Mesendoderm (in vitro differentiated cells): Measurements from ENCODE around the gene CRIM1.
A peak's percentile ranks its signal among the peaks of the same experiment; 100 is the strongest.
"Not testable (repeated sequence)": the region's sequence is repeated elsewhere in the genome, so short reads cannot be mapped to it uniquely, and the experiment has no call there.

ENCODE experiments used
- DNase-seq: peaks from one replicate; pipeline ENCODE4 v3.0.0; 2013
- H2AK5ac ChIP-seq: 2 replicates; pipeline ENCODE4 v1.6.1; 2013; ENCODE audit warnings: low read length, inconsistent platforms
- H2BK120ac ChIP-seq: 2 replicates; pipeline ENCODE4 v1.6.1; 2013; ENCODE audit warnings: low read depth, mild to moderate bottlenecking, low read length, moderate library complexity, mixed read lengths
- H2BK15ac ChIP-seq: replicated peaks from 2 replicates; pipeline ENCODE4 v1.6.1; 2013; ENCODE audit warnings: low read depth, mild to moderate bottlenecking, moderate library complexity
- H2BK5ac ChIP-seq: 2 replicates; pipeline ENCODE4 v1.6.1; 2013; ENCODE audit warnings: low read length, inconsistent platforms
- H3K18ac ChIP-seq: 2 replicates; pipeline ENCODE4 v1.6.1; 2013; ENCODE audit warnings: mild to moderate bottlenecking, low read length, mixed read lengths
- H3K23ac ChIP-seq: one replicate; pipeline ENCODE4 v1.6.1; 2013; ENCODE audit warnings: low read length
- H3K27ac ChIP-seq: 2 replicates; pipeline ENCODE4 v1.5.1; 2013; ENCODE audit warnings: low read depth, mild to moderate bottlenecking, inconsistent platforms, low read length, moderate library complexity
- H3K27me3 ChIP-seq: 2 replicates; pipeline ENCODE4 v1.6.1; 2013; ENCODE audit warnings: low read length, control low read depth, mild to moderate bottlenecking, inconsistent platforms; ENCODE audit not compliant: insufficient read depth, poor library complexity
- H3K36me3 ChIP-seq: 2 replicates; pipeline ENCODE4 v1.6.1; 2013; ENCODE audit warnings: low read length, inconsistent platforms; ENCODE audit not compliant: control insufficient read depth, insufficient read depth
- H3K4ac ChIP-seq: one replicate; pipeline ENCODE4 v1.6.1; 2013; ENCODE audit warnings: low read depth, mild to moderate bottlenecking, low read length, moderate library complexity
- H3K4me1 ChIP-seq: 2 replicates; pipeline ENCODE4 v1.6.1; 2013; ENCODE audit warnings: low read depth, low read length, inconsistent platforms; ENCODE audit not compliant: control insufficient read depth
- H3K4me2 ChIP-seq: 2 replicates; pipeline ENCODE4 v1.6.1; 2013; ENCODE audit warnings: low read length
- H3K4me3 ChIP-seq: 2 replicates; pipeline ENCODE4 v1.5.1; 2013; ENCODE audit warnings: mild to moderate bottlenecking, low read length
- H3K56ac ChIP-seq: one replicate; pipeline ENCODE4 v1.6.1; 2013; ENCODE audit warnings: low read length
- H3K79me1 ChIP-seq: 2 replicates; pipeline ENCODE4 v1.6.1; 2013; ENCODE audit warnings: low read length, inconsistent platforms
- H3K79me2 ChIP-seq: 2 replicates; pipeline ENCODE4 v1.6.1; 2013; ENCODE audit warnings: mild to moderate bottlenecking, low read length; ENCODE audit not compliant: control insufficient read depth, insufficient read depth
- H3K9ac ChIP-seq: 2 replicates; pipeline ENCODE4 v1.6.1; 2013; ENCODE audit warnings: low read length, inconsistent platforms
- H4K5ac ChIP-seq: one replicate; pipeline ENCODE4 v1.6.1; 2013; ENCODE audit warnings: low read length
- H4K8ac ChIP-seq: one replicate; pipeline ENCODE4 v1.6.1; 2013; ENCODE audit warnings: low read depth, mild to moderate bottlenecking, control low read depth, low read length, moderate library complexity
- WGBS: extraction: QIAGEN DNeasy Blood & Tissue Kit; methylation state at CpG from one replicate; pipeline ENCODE4 v1.1.7; 2013; ENCODE audit warnings: low lambda C conversion rate, missing lambda C conversion rate; ENCODE audit not compliant: insufficient coverage; ENCODE audit errors: extremely low coverage; 5-methylcytosine and 5-hydroxymethylcytosine counted together

The CRIM1 gene

GRCh38 chr2:36360834-36361233 is 5.3 kb downstream of the CRIM1 start:
- no CpG with 5 or more reads among the region's 1 CpG for WGBS
- Histone ChIP-seq H3K27ac (no peak overlapping the region), H4K5ac (no peak overlapping the region), H3K4ac (no peak overlapping the region), H3K27me3 (no peaks in the 10 kb centered on the region), H3K79me1 (peaks cover 11% of the 10 kb centered on the region), H3K4me2 (no peak overlapping the region), H3K79me2 (peaks cover 91% of the 10 kb centered on the region), H3K18ac (no peak overlapping the region), H3K23ac (no peak overlapping the region), H4K8ac (no peak overlapping the region), H2AK5ac (no peak overlapping the region), H3K4me3 (no peak overlapping the region), H2BK15ac (no peak overlapping the region), H3K4me1 (peaks cover 12% of the 10 kb centered on the region), H2BK120ac (no peak overlapping the region), H2BK5ac (no peak overlapping the region), H3K56ac (no peak overlapping the region), H3K9ac (no peak overlapping the region), H3K36me3 (no peaks in the 10 kb centered on the region)
- no peak for DNase-seq

DNA sequence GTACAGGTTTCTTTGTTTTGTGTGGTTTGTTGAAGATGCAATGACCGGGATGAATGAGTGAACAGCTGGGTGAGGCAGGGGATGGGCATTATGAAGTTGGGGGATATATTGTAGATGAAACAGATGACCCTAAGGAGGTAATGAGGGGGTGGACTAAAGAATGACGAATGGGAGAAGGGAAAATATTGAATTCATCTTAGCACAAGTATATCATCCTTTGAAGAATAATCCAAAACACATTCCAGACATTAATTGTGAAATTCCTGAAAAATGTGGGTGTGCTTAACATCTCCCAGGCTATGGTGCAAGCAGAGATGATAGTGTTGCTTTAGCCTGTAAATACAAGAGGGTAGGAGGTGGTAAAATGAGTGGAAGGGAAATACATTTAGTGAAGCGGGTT is 5.8 kb downstream of the CRIM1 start:
- Histone ChIP-seq H3K27me3 (no peaks in the 10 kb centered on the region), H4K8ac (no peak overlapping the region), H3K36me3 (no peaks in the 10 kb centered on the region), H3K4me3 (no peak overlapping the region), H3K79me2 (peaks cover 90% of the 10 kb centered on the region), H3K27ac (no peak overlapping the region), H3K23ac (no peak overlapping the region), H3K4ac (no peak overlapping the region), H2AK5ac (no peak overlapping the region), H4K5ac (no peak overlapping the region), H3K18ac (peak overlapping the region; percentile 34), H2BK5ac (no peak overlapping the region), H3K79me1 (peaks cover 11% of the 10 kb centered on the region), H2BK15ac (no peak overlapping the region), H3K4me1 (peaks cover 12% of the 10 kb centered on the region), H3K4me2 (no peak overlapping the region), H3K9ac (no peak overlapping the region), H3K56ac (no peak overlapping the region), H2BK120ac (no peak overlapping the region)
- no CpG with 5 or more reads among the region's 3 CpGs for WGBS
- DNase-seq: no peak

- WGBS: no CpG with 5 or more reads among the region's 3 CpGs
- H2BK15ac ChIP-seq: no peak overlapping the region
- no peak overlapping the region for H2AK5ac ChIP-seq
- H3K56ac ChIP-seq: peak overlapping the region; percentile 30
- H3K4me1 ChIP-seq: peaks cover 15% of the 10 kb centered on the region
- H3K9ac ChIP-seq: no peak overlapping the region
- no peak overlapping the region for H4K8ac ChIP-seq
- no peak overlapping the region for H3K4me3 ChIP-seq
- H3K79me2 ChIP-seq: peaks cover 87% of the 10 kb centered on the region
- H3K79me1 ChIP-seq: peaks cover 11% of the 10 kb centered on the region
- no peak overlapping the region for H3K4me2 ChIP-seq
- H4K5ac ChIP-seq: no peak overlapping the region
- no peak overlapping the region for H3K18ac ChIP-seq
- H3K27ac ChIP-seq: no peak overlapping the region
- H3K27me3 ChIP-seq: no peaks in the 10 kb centered on the region
- no peaks in the 10 kb centered on the region for H3K36me3 ChIP-seq
- H2BK5ac ChIP-seq: no peak overlapping the region
- DNase-seq: no peak
- H2BK120ac ChIP-seq: no peak overlapping the region
- H3K23ac ChIP-seq: no peak overlapping the region
- no peak overlapping the region for H3K4ac ChIP-seq
Measured at GRCh38 chr2:36362291-36362690, 6.7 kb downstream of the CRIM1 start.

GRCh38 chr2:36363085-36363484 is 7.5 kb downstream of the CRIM1 start:
- H3K9ac ChIP-seq, H3K36me3 ChIP-seq, H3K18ac ChIP-seq, H2BK15ac ChIP-seq, H2BK120ac ChIP-seq, H2BK5ac ChIP-seq, H3K27me3 ChIP-seq, H2AK5ac ChIP-seq, H3K4ac ChIP-seq, H3K4me3 ChIP-seq, H3K4me2 ChIP-seq, H3K23ac ChIP-seq, H3K27ac ChIP-seq, DNase-seq, H4K8ac ChIP-seq, H4K5ac ChIP-seq: not testable (repeated sequence)
- H3K4me1 ChIP-seq: peaks cover 19% of the 10 kb centered on the region
- H3K56ac ChIP-seq: peak overlapping the region; percentile 37
- peaks cover 87% of the 10 kb centered on the region for H3K79me2 ChIP-seq
- H3K79me1 ChIP-seq: peaks cover 11% of the 10 kb centered on the region
- WGBS: no CpG with 5 or more reads among the region's 2 CpGs

DNA sequence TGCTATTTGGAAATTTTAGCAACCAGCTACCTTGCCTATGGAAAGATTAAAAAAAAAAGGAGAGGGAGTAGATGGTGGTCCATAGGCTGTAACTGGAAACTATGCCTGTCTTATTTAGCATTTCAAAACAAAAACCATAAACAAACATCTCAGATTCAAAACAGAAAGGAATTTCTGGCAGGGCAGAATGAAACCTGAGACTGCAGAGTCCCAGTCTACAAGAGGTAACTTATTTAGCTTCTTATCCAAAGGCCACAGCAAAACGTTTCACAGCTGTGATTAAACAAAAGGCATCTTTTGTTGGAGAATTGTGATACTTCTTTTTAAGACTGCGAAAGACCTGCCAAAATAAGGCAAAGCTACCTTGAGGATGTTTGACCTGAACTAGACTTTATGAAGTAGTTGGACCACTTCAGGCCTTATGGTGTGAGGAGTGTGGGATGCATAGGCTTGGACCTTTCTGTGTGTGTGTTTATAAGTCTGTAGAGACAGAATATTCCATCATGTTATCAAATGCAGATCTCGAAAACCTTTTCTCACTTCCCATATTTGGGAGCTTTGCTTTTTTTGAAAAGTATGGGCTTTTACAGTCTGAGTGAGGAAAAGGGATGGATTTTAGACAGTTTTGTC is 11.0 kb downstream of the CRIM1 start:
- Histone ChIP-seq H3K79me1 (peaks cover 13% of the 10 kb centered on the region), H2AK5ac (no peak overlapping the region), H2BK15ac (no peak overlapping the region), H3K27me3 (no peaks in the 10 kb centered on the region), H3K4me3 (no peak overlapping the region), H3K23ac (no peak overlapping the region), H3K4ac (no peak overlapping the region), H2BK5ac (no peak overlapping the region), H2BK120ac (no peak overlapping the region), H4K5ac (no peak overlapping the region), H3K4me1 (peaks cover 30% of the 10 kb centered on the region), H3K56ac (no peak overlapping the region), H4K8ac (no peak overlapping the region), H3K9ac (no peak overlapping the region), H3K79me2 (peaks cover 80% of the 10 kb centered on the region), H3K4me2 (no peak overlapping the region), H3K18ac (no peak overlapping the region), H3K36me3 (no peaks in the 10 kb centered on the region), H3K27ac (peak overlapping the region; percentile 22)
- DNase-seq: no peak
- WGBS: no CpG with 5 or more reads among the region's 3 CpGs

- H3K18ac ChIP-seq: peak overlapping the region; percentile 90
- no peak overlapping the region for H4K5ac ChIP-seq
- peak overlapping the region; percentile 56 for H3K27ac ChIP-seq
- H3K4me1 ChIP-seq: peaks cover 30% of the 10 kb centered on the region
- peak overlapping the region; percentile 92 for H2BK15ac ChIP-seq
- H3K79me2 ChIP-seq: peaks cover 78% of the 10 kb centered on the region
- WGBS: no CpG with 5 or more reads among the region's 4 CpGs
- no peak for DNase-seq
- no peaks in the 10 kb centered on the region for H3K36me3 ChIP-seq
- peak overlapping the region; percentile 19 for H3K56ac ChIP-seq
- H2BK120ac ChIP-seq: peak overlapping the region; percentile 75
- no peak overlapping the region for H3K4me2 ChIP-seq
- H3K79me1 ChIP-seq: peaks cover 10% of the 10 kb centered on the region
- H3K27me3 ChIP-seq: no peaks in the 10 kb centered on the region
- no peak overlapping the region for H4K8ac ChIP-seq
- no peak overlapping the region for H3K23ac ChIP-seq
- H3K4ac ChIP-seq: no peak overlapping the region
- no peak overlapping the region for H3K4me3 ChIP-seq
- H2BK5ac ChIP-seq: no peak overlapping the region
- no peak overlapping the region for H3K9ac ChIP-seq
- no peak overlapping the region for H2AK5ac ChIP-seq
Measured at GRCh38 chr2:36367486-36367885, 11.9 kb downstream of the CRIM1 start.
